Brain pericyte (primary cell): Measurements from ENCODE around the gene SEC61A2.
"Not testable (repeated sequence)": the region's sequence is repeated elsewhere in the genome, so short reads cannot be mapped to it uniquely, and the experiment has no call there.

ENCODE experiments used
- DNase-seq: peaks from one replicate; pipeline ENCODE4 v3.0.0-alpha.2; 2012; ENCODE audit warnings: low read depth, low spot score

SEC61A2 gene

DNA sequence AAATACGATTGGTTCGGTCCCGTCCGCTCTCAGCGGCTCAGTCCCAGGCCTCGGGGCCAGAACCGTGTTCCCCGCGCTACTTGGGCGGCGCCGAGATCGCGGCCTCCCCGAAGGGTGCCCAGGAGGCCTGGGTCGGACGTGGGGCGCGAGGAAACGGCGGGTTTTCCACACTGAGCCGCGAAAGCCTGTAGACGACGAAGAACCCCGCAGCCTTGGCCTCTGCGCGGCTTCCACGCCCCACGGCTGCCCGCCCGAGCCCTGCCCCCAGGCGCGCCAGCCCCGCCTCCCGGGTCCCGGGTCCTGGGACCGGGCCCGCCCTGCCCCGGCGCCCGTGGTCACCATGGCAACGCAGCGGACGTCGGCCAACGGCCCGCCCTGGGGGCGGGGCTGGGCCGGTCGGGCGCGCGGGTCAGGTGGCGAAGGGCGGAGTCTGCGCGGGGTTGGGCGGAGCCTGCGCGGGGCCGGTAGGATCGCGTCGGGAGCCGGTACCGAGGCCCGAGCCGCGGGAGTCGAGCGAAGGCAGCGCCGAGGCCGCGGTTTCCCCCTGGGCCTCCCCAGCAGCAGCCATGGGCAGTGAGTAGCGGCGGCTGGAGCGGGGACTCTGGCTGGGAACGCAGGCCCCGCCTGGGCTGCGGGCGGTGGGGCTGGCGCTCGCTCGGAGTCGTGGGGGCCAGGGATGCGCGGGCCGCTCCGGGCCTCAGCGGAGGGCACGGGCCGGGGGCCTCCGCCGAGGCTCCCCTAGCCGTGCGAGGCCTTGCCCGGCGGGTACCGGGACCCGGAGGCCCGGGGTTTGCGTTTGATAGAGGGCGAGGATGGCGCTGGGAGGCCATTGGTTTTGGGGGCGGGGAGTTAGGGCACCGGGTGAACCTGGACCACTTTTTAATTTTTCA is at the start of gene SEC61A2:
Gene SEC61A2 (plus strand): TSS at position 456 of the 890 bp plus-strand sequence. CDS start 111 bp downstream, at position 567.
- peak; percentile 16 for DNase-seq

DNA sequence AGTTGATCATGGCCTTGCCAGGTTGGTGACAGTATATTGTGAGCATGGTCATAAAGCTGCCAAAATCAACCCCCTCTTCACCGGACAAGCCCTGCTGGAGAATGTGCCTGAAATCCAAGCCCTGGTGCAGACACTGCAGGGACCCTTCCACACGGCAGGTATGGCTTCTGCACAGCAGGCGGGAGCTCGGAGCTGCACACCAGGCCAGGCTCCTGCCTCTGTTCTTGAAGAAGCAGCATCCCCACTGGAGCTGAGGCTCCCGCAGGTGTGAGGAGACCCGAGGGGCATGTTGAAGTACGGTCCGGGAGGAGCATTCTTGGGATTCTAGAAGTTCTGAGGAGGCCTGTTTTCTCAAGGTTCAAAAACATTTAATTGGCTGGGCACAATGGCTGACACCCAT is 48.0 kb upstream of the SEC61A2 start:
- no peak for DNase-seq

DNA sequence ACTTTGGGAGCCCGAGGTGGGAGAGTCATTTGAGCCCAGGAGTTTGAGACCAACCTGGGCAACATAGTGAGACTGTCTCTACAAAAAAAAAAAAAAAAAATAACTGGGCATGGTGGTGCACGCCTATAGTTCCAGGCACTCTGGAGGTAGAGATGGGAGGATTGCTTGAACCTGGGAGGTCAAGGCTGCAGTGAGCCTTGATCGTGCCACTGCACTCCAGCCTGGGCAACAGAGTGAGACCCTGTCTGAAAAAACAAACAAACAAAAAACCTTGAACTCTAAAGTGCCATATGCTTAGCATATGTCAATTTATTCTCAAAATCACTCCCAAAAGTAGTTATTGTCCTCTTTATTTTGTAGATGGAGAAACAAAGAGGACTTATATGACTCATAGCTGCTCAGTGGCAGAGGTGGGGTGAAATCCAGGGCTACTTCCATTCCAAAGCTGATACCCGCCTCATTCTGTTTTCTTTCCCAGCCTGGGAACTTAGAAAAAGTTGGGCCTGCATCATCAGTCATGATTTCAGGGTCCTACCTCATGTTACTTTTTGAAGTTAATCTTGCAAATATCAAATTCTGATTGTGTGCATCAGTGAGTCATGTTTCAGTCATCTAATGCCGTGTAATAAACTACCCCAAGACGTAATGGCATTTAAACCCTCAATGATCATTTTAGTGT is 47.5 kb upstream of the SEC61A2 start:
- no peak for DNase-seq

DNA sequence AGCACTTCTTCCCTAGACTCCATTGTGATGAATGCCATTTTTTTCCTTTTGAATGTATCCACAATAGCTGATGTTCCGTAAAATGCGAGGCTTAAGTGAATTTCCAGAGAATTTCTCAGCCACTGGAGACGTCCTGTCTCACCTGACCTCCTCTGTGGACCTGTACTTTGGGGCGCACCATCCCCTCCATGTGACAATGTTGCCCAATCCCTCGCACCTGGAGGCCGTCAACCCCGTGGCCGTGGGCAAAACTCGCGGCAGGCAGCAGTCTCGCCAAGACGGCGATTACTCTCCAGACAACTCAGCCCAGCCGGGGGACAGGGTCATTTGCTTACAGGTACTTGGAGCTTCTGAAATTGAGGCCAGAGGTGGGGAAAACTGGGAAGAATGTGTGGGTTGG is 40.6 kb upstream of the SEC61A2 start:
- DNase-seq, result no peak

DNA sequence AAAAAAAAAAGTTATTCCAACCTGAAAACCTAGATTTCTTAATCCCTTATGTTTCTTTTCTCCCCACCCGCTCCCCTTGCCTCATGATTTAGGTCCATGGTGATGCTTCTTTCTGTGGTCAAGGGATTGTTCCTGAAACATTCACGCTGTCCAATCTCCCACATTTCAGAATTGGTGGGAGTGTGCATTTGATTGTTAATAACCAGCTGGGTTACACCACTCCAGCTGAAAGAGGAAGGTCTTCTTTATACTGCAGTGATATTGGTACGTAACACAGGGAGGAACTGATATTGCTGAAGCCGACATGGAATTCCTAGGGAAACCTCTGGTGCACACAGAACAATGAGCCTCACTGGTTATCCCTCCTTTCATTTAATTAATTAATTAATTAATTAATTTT is 38.1 kb upstream of the SEC61A2 start:
- DNase-seq, result no peak

DNA sequence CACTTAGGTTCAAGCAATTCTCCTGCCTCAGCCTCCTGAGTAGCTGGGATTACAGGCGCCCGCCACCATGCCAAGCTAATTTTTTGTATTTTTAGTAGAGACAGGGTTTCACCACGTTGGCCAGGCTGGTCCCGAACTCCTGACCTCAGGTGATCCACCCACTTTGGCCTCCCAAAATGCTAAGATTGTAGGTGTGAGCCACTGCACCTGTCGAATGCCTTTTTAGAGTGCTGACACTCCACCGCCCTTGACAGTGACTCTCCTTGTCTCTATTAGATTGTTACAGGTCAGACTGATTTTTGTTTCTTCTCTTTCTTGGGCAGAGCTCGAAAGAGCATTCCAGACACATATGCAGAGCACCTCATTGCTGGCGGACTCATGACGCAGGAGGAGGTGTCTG is 32.1 kb upstream of the SEC61A2 start:
- not testable (repeated sequence) for DNase-seq

DNA sequence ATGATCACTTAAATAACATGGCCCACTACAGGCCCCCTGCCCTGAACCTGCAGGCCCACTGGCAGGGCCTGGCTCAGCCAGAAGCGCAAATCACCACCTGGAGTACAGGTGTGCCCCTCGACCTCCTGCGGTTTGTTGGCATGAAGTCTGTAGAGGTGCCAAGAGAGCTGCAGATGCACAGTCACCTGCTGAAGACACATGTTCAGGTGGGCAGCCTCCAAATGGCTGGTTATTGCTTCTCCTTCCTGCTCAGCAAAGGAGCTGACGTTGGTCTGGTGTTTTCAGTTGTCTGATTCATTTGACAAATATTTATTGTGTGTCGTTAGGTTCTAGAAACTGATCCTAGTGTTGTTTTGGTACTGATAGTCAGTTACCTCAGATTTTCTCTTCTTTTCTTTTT is 31.7 kb upstream of the SEC61A2 start:
- DNase-seq, result no peak

DNA sequence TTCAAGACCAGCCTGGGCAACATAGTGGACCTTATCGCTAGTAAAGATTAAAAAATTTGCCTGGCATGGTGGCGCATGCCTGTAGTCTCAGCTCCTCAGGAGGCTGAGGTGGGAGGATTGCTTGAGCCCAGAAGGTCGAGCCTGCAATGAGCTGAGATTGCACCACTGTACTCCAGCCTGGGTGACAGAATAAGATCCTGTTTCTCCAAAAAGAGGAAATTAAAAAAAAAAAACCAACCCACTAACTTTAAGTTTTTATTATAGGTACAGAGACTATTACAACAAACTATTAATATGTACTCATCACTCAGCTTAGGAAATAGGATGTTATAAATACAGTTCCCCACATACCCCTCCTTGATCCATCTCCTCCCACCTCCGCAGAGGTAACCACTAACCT is 30.5 kb upstream of the SEC61A2 start:
- DNase-seq, result no peak

DNA sequence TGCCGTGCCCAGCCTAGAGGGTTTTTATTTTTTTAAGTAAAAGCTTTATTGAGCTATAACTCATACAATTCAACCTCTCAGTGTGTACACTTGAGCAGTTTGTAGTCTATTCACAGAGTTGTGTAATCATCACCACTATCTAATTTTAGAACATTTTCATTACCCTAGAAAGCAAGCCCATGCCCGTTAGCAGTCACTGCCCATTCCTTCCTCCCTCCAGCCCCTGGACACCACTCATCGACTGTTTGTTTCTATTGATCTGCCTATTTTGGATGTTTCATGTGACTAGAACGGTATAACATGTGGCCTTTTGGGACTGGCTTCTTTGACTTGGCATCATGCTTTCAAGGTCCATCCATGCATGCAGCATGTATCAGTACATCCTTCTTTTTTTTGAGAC is 25.7 kb upstream of the SEC61A2 start:
- no peak for DNase-seq

DNA sequence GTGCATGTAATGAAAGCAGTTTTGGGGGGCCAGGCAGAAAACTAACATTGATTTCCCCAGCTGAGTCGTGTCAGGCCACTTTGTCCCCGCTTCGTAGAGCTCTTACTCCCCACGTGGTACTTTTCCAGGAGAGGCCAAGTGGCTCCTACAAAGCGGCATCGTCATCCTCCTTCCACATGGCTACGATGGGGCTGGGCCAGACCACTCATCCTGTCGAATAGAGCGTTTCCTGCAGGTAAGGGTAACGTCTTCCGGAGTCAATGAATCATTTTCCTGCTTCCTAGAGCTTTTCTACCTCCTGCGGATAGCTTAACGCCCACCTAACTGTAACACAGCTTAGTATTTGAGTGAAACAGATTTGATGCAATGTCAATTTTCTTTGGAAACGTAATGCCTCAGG is 21.7 kb upstream of the SEC61A2 start:
- no peak for DNase-seq

DNA sequence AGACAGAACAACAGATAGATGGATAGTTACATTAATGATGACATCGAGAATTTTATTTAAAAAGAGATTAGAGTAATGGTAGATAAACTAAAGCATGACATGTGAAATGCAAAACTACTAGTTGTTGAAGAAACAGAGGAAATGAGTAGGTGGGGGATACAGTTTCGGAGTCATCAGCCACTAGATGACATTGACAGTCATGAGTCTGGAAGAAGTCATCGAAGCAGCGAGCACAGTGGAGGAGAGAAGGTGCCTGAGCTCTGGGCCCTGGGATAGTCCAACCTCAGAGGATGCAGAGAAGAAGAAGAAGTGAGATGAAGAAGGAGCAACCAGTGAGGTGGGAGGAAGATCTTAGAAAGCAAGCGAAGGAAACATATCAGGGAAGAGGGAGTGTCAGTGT is 20.2 kb upstream of the SEC61A2 start:
- no peak for DNase-seq

DNA sequence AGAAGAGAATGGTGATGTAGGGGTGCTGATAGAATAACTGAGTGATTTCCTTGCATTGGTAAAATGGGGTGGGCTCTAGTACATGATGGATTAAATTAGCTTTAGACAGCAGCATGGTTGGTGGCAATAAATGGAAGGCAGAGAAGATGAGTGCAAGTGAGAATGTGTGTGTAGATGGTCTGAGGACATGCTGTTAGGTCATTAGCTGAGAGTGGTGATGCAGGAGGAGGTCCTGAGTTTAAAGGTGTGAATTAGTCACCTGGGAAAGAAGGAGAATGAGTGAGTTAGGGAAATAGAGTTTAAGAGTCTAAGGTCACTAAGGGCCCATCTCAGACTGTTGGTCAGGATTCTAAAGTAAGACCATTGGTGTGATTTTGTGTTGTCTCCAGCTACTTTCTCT is 17.9 kb upstream of the SEC61A2 start:
- no peak for DNase-seq

DNA sequence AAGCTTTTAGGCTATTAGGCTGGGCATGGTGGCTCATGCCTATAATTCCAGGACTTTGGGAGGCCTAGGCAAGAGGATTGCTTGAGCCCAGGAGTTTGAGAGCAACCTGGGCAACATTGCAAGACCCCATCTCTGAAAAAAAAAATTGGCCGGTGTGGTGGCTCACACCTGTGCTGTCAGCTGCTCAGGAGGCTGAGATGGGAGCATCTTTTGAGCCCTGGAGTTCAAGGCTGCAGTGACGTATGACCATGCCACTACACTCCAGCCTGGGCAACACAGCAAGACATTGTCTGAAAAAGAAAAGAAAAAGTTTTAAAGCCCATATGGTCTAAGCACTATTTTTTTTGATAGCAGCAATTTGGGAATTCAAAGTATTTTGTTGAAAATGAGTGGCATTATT is 15.8 kb upstream of the SEC61A2 start:
- DNase-seq, result no peak

DNA sequence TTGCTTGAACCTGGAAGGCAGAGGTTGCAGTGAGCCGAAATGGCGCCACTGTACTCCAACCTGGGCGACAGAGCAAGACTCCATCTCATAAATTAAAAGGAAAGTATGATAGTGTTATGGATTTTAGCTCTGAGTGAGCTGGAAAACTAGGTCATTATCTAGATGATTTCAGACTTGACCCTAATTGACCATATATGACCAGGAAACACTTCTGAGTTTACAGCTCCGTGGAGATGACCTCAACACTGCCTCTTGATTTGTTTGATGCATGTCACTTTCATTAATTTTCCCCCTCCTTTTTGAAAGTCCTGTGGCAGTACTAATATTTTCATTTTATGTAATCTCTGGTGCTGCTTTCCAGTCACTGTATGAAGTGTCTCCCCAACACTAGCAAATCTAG is 7.8 kb upstream of the SEC61A2 start:
- DNase-seq, result no peak

DNA sequence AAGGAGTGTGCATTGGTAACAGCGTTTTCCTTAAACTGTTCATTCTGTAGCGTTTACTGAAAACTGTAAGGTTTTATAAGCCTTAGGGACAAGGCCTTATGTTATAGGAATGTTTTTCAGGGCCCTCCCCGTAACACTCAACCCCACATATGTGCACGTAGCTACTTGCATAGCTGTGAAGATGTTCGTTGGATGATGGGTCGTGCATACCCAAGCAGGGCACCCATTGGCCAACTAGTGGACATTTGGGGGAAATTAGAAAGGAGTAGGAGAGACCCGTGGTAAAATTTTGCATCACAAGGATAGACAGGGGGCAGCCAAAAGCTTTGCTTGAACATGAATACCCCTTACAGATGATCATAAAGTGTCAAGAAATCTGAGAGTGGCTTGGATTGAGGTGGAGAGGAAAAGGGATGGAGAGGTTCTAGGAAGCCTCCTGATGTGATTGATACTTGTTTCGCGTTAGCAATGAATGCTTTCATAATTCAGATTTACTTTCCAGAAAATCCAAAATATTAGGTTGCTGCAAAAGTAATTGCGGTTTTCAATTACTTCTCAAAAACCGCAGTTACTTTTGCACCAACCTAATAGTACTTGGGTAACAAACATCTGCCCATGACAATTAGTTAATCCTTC is 878 bp downstream of the SEC61A2 start:
- DNase-seq, result peak; percentile 25

DNA sequence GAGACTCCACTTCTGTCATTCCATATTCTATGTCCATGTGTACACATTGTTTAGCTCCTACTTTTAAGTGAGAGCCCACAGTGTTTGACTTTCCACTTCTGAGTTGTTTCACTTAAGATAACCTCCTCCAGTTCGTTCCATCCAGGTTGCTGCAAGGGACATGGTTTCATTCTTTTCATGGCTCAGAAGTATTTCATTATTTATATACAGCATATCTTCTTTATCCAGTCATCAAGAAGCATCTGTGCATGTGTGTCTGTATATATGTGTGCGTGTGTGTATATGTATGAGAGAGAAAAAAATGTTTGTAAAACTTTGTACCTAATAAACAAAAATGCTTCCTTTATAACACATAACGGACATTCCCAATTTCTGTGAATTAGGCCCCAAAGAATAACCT is 6.2 kb downstream of the SEC61A2 start:
- DNase-seq, result no peak

DNA sequence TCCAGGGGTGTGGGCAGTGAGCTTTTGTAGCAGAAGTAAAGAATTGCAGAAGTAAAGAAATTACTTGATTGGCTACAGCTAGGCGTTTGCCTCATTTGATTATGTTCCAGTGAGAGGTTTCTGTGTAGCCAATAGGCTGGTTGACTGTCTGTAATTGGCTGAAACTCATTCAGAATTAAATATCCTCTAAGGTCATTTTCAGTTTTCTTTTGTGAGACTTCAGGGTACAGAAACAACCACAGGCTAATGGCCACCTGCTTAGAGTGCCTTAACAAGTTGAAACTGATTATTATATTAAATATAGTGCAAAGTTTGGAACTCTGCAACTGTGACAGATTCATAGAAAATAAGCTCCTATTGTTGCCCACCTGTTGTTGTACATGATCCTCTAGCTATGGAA is 10.6 kb downstream of the SEC61A2 start:
- no peak for DNase-seq

DNA sequence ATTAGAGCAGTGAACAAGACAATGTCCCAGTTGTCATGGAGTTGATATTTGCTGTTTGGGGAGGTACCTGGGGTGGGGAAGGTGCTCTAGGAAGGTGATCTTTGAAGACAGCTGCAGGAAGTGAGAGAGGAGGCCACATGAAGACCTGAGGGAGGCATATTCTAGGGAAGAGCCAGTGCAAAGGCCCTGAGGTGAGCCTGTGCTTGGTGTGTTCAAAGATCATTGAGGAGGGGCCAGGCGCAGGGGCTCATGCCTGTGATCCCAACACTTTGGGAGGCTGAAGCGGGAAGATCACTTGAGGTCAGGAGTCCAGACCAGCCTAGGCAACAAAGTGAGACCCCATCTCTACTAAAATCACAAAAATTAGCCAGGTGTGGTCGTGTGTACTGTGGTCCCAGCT is 15.1 kb downstream of the SEC61A2 start:
- no peak for DNase-seq

DNA sequence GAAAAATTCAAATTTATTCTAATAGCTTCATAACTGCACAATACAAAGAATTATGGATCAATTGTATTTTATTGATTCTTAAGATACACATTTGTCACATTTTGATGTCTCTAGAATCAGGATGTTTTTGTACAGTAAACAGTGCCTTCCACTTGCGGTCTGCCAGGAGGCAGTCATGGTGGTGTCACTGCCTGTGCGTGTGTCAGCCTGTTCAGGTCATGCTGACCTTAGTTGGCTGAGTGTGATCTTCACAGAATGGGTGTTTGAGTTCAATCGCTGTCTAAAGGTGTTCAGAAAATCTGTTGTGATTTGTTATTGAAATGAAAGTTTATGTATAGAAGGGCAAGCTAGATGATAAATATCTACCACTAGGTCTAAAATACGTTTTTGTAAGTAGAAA is 20.7 kb downstream of the SEC61A2 start:
- no peak for DNase-seq

DNA sequence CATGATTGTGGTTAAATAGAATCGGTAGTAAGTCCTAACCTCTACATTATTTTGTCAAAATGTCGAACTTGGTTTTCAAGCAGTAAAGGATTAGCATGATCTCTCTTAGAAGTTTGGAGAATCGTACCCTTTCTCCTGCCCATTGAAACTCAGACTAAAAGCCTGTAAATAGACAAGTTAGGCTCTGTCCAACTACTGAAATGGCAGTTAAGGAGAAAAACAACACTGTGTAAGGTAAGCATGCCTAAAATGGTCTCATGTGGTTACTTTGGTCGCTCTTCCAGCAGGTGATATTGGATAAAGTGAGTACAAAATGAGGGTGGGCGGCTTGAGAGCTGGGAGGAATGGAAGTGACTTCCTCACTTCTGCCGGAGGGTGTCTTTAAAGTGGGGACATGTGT is 25.0 kb downstream of the SEC61A2 start:
- DNase-seq, result no peak

DNA sequence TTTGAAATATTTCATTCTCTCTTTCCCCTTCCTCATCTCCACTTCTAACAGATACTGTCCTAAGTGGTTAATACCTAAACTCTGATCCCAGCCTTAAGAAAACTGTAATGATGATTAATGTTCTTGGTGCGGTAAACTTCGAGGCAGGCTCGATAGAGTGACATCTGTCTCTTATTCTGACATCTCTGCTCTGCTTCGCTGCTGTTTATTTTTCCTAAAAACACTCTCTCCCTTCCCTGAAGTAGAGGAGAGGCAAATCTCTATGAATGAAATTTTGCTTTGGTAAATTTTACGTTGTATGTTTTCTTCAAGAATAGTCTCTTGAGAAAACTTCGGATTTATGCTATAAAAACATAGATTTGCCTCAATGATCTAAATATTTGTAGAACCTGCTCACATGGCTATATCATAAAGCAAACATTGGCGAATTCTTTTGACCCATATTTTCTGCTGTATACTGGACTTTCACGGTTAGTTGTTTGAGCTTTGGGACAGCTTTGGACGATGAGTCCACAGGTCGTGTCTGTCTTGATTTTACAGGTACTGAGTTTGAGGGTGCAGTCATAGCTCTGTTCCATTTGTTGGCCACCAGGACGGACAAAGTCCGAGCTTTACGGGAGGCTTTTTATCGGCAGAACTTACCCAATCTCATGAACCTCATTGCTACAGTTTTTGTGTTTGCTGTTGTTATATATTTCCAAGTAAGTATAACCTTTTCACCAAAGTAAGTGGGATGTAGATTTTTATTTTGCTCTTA is 27.1 kb downstream of the SEC61A2 start:
- DNase-seq, result no peak

DNA sequence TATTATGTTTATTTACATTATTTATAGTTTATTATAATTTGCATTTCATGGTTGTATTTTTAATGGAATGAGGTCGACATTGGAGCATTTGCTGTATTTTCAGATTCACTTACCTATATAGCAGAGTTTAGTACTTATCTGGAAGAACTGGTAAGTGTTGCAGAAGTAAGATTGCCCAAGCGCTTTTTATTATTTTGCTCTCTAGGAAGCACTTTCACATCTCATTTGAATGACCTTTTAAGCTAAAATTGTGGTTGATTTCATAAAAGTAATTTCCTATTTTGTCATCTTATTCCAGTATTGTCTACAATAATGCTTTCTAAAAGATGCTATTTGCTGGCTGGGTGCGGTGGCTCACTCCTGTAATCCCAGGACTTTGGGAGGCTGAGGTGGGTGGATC is 28.6 kb downstream of the SEC61A2 start:
- DNase-seq, result no peak
